HG02938 (cell line): ENCODE data around the gene DUSP14.

Experiments
- ATAC-seq: cut with Tn5 transposase; IDR thresholded peaks from one replicate; pipeline ENCODE4 v1.9.1; 2021; ENCODE audit warnings: mild to moderate bottlenecking, moderate library complexity; ENCODE audit not compliant: unreplicated experiment

Gene DUSP14

DNA sequence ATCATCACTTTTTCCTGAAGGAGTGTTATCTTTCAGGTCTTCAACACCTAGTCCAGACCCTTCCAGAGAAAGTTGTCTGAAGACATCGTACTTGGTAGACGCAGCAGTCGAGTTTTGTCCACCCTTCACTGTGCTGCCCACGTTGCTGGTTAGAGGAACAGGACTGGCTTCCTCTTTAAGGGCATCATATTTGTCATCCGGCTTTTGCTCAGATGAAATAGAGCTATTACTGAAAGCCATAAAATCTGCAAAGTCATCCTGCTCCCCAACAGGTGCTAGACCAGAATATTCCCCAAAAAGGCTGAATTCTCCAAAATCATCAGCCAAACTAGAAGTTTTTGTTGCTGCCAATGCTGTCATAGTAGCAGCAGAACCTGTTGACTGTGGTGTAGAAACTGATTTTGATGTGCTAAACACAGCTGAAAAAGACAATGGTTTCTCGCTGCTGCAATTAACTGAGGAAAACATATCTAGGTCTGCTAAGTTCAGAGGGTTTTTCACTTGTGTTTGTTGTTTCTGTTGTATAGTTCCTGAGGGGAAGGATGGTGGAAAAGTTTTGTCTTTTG, 63.8 kb downstream of the DUSP14 start:
- no peak for ATAC-seq

DNA sequence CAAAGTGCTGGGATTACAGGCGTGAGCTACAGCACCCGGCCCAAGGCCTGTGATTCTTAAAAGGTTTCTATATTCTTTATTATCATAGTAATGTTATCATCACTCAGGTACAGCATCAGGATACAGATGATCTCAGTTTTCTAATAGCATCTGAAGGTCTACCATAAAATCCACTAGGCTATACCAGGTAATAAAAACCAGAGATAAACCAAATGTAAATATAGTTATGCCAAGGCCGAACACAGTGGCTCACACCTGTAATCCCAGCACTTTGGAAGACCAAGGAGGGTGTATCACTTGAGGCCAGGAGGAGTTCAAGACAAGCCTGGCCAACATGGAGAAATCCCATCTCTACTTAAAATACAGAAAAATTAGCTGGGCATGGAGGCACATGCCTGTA, 65.7 kb downstream of the DUSP14 start:
- ATAC-seq = no peak

DNA sequence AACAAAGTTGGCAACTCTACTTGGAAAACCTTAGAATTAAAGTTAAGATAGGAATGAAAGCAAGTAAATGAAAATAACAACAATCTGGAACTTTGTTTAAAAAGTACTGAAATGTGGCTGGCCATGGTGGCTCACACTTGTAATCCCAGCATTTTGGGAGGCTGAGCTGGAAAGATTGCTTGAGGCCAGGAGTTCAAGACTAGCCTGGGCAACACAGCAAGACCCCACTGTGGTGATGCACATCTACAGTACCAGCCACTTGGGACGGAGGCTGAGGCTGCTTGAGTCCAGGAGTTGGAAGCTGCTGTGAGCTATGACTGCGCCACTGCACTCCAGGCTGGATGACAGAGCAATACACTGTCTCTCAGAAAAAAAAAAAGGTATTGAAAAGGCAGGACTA, 67.8 kb downstream of the DUSP14 start:
- ATAC-seq = no peak

DNA sequence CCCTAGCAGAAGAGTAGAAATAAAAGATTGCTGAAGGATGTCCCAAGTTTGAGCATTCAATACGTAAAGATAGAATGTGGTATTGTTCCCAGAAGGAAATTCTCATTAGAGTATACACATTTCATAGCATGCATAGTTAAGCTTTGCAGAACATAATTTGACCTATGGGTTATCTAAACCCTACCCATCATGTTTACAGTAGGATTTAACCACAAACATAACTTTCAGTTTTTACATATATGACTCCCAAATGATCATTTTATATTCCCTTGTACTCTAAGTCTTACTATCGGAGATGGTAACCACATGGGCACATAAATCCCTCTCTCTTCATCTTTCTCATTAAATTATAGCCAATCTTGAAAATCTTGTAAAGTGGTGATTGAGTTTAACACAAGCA, 68.6 kb downstream of the DUSP14 start:
- ATAC-seq = no peak

DNA sequence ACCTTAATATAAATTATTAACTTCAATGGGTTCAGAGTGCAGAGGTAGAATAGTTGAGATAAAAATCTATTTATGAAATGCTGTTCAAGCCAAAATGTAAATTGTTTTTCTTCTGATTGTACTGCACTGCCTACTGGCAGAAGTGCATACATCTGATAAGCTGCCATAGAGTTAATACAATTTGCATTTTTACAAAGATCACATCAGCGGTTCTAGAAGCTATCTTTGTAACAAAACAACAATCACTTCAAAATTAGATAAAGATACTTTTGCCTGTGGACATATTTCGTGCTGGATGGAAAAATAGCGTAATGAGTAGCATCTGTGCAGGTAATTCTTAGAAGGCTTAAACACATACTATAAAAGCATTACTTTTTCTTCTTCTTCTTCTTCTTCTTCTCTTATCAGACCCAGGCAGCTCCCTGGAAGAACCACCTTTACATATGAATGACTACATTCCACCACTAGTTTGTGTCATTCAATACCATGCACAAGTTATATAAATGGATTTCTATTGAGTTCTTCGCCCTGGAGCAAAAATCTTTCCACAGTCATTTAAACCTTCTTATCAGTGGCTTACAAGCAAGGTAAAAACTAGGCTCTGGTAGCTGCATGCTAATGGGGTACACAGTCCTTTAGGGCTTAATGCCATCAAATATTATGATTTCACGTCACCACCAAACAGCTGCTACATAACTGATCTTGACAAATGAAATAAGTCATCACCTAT, 72.5 kb downstream of the DUSP14 start:
- ATAC-seq = no peak
